ENCODE measurements around the gene DNM3.

The DNM3 gene

GRCh38 chr1:171873664-171874063 lies 32.4 kb downstream of the DNM3 start:
- DNase-seq: no peak

- DNase-seq: no peak
These were observed 36.4 kb downstream of the DNM3 start for GRCh38 chr1:171877701-171878100.

GRCh38 chr1:171879556-171879955 lies 38.3 kb downstream of the DNM3 start:
- DNase-seq: no peak

GRCh38 chr1:171881442-171881841 lies 40.1 kb downstream of the DNM3 start:
- no peak for DNase-seq

- DNase-seq: no peak
These were observed 42.6 kb downstream of the DNM3 start for GRCh38 chr1:171883849-171884248.

GRCh38 chr1:171884475-171884874 lies 43.2 kb downstream of the DNM3 start:
- no peak for DNase-seq

GRCh38 chr1:171890131-171890530 lies 48.8 kb downstream of the DNM3 start:
- DNase-seq: no peak

GRCh38 chr1:171896936-171897703 lies 55.8 kb downstream of the DNM3 start:
- DNase-seq: no peak

GRCh38 chr1:171898941-171899340 lies 57.6 kb downstream of the DNM3 start:
- no peak for DNase-seq

- DNase-seq: no peak
These were observed 58.5 kb downstream of the DNM3 start for GRCh38 chr1:171899838-171900237.

GRCh38 chr1:171901245-171901644 lies 59.9 kb downstream of the DNM3 start:
- DNase-seq: peak; percentile 4

- DNase-seq: no peak
These were observed 61.2 kb downstream of the DNM3 start for GRCh38 chr1:171902527-171902926.

- no peak for DNase-seq
These were observed 63.6 kb downstream of the DNM3 start for GRCh38 chr1:171904778-171905450.

- no peak for DNase-seq
These were observed 68.4 kb downstream of the DNM3 start for GRCh38 chr1:171909711-171910110.

- DNase-seq: no peak
These were observed 69.5 kb downstream of the DNM3 start for GRCh38 chr1:171910786-171911185.

GRCh38 chr1:171911506-171911905 lies 70.2 kb downstream of the DNM3 start:
- DNase-seq: no peak

- no peak for DNase-seq
These were observed 71.3 kb downstream of the DNM3 start for GRCh38 chr1:171912509-171913175.

- DNase-seq: no peak
These were observed 72.1 kb downstream of the DNM3 start for GRCh38 chr1:171913385-171913784.

GRCh38 chr1:171916315-171916771 lies 75.0 kb downstream of the DNM3 start:
- no peak for DNase-seq

GRCh38 chr1:171917331-171917730 lies 76.0 kb downstream of the DNM3 start:
- no peak for DNase-seq

- DNase-seq: no peak
These were observed 78.9 kb downstream of the DNM3 start for GRCh38 chr1:171919891-171920887.

- no peak for DNase-seq
These were observed 81.7 kb downstream of the DNM3 start for GRCh38 chr1:171922999-171923398.

GRCh38 chr1:171929121-171929520 lies 87.8 kb downstream of the DNM3 start:
- DNase-seq: no peak
